GM12878 (cell line): ENCODE data around the gene FANCC. TPM values are rescaled to one million over a fixed set of nuclear protein-coding genes. Genes with fewer than 3 reads are reported as not detected.

ENCODE experiments used
- ATAC-seq: fragments of 200-7000 bp; cut with Tn5 transposase; 3 replicates; pipeline ENCODE4 v1.9.1; 2020; ENCODE audit warnings: mild to moderate bottlenecking, moderate library complexity
- BruUV-seq: library from RNA; stranded (reverse); fragments of 400-500 nt; replicated peaks from 2 replicates; lab custom pipeline; 2021; lab: Mats Ljungman, UMichigan
- CTCF ChIA-PET: fragments of 300-600 bp; sonication (Branson Sonifier 250); formaldehyde crosslinking; extraction: SDS; loops from one replicate; lab custom pipeline; 2021; ENCODE audit warnings: inconsistent platforms; lab: Yijun Ruan, JAX
- POLR2A ChIA-PET: fragments of 350-600 bp; formaldehyde crosslinking; extraction: SDS; loops from one replicate; lab custom pipeline; 2021; ENCODE audit warnings: inconsistent platforms; lab: Charles Lee
- RAD21 ChIA-PET: fragments of 300-600 bp; sonication (Branson Sonifier 250); formaldehyde crosslinking; loops from one replicate; lab custom pipeline; 2023; ENCODE audit warnings: antibody characterized with exemption; ENCODE audit not compliant: unreplicated experiment; lab: Charles Lee
- SMC1A ChIA-PET: fragments of 300-600 bp; sonication (Branson Sonifier 250); formaldehyde crosslinking; loops from one replicate; lab custom pipeline; 2023; ENCODE audit not compliant: unreplicated experiment, uncharacterized antibody; lab: Charles Lee
- DNase-seq: peaks from one replicate; pipeline ENCODE4 v3.0.0-alpha.2; 2011; ENCODE audit warnings: low read depth, low spot score
- FAIRE-seq: peaks from 3 replicates; lab custom pipeline; 2011; peaks lifted over from hg19 to GRCh38; lab: Jason Lieb, UNC
- H2AFZ ChIP-seq: 2 replicates; pipeline ENCODE4 v1.6.0; 2011; ENCODE audit warnings: low read depth, low read length, control low read depth; ENCODE audit not compliant: control insufficient read depth
- H3K27ac ChIP-seq: 2 replicates; pipeline ENCODE4 v1.5.1; 2011; ENCODE audit warnings: control low read depth; ENCODE audit not compliant: control insufficient read depth, insufficient read depth
- H3K27me3 ChIP-seq, 2 experiments: replicated peaks in 1 of 2; 2 replicates each; pipeline versions ENCODE4 v1.6.0 to v1.6.1; 2011; ENCODE audit warnings: low read length in 1 of 2; ENCODE audit not compliant: control insufficient read depth in 2 of 2, insufficient read depth in 2 of 2
- H3K36me3 ChIP-seq, 2 experiments: 2 replicates each; pipeline ENCODE4 v1.5.1; 2011; ENCODE audit warnings: low read length in 1 of 2; ENCODE audit not compliant: control insufficient read depth in 2 of 2, insufficient read depth in 2 of 2
- H3K4me1 ChIP-seq: 2 replicates; pipeline ENCODE4 v1.6.1; 2011; ENCODE audit warnings: mild to moderate bottlenecking, low read length, moderate library complexity, mixed read lengths; ENCODE audit not compliant: control insufficient read depth, insufficient read depth
- H3K4me2 ChIP-seq: 2 replicates; pipeline ENCODE4 v1.6.0; 2011; ENCODE audit warnings: control low read depth; ENCODE audit not compliant: control insufficient read depth, insufficient read depth
- H3K4me3 ChIP-seq: fragments of 200-600 bp; sonication (generic); 2 replicates; pipeline ENCODE4 v1.5.1; 2016
- H3K79me2 ChIP-seq: 2 replicates; pipeline ENCODE4 v1.6.0; 2011; ENCODE audit warnings: low read length; ENCODE audit not compliant: control insufficient read depth, insufficient read depth
- H3K9ac ChIP-seq: 2 replicates; pipeline ENCODE4 v1.8.0; 2011; ENCODE audit warnings: low read length, control low read depth, mixed read lengths; ENCODE audit not compliant: control insufficient read depth, insufficient read depth
- H3K9me3 ChIP-seq: replicated peaks from 3 replicates; pipeline ENCODE4 v1.5.1; 2011; ENCODE audit warnings: mild to moderate bottlenecking, low read length; ENCODE audit not compliant: control insufficient read depth, insufficient read depth
- H4K20me1 ChIP-seq: 2 replicates; pipeline ENCODE4 v1.6.0; 2011; ENCODE audit not compliant: control insufficient read depth, insufficient read depth
- CHD2 ChIP-seq: IDR thresholded peaks from 2 replicates; pipeline ENCODE4 v1.6.1; 2011; ENCODE audit warnings: low read depth, low read length, improper control_type of control experiment, borderline replicate concordance
- CREM ChIP-seq: IDR thresholded peaks from 2 replicates; pipeline ENCODE4 v1.6.1; 2014; ENCODE audit warnings: antibody characterized with exemption, low read depth
- HDAC6 ChIP-seq: fragments of 200-600 bp; sonication (generic); IDR thresholded peaks from one replicate; pipeline ENCODE4 v1.8.0; 2017; ENCODE audit warnings: antibody characterized with exemption; ENCODE audit not compliant: unreplicated experiment
- IRF4 ChIP-seq: IDR thresholded peaks from 2 replicates; pipeline ENCODE4 v1.6.1; 2011; ENCODE audit warnings: low read depth, low read length
- RAD51 ChIP-seq: fragments of 450-650 bp; IDR thresholded peaks from 2 replicates; pipeline ENCODE4 v1.6.1; 2016; ENCODE audit warnings: moderate library complexity, mild to moderate bottlenecking, inconsistent platforms
- SPI1 ChIP-seq: IDR thresholded peaks from 2 replicates; pipeline ENCODE4 v1.6.1; 2011; ENCODE audit warnings: low read depth, mild to moderate bottlenecking, low read length, moderate library complexity, borderline replicate concordance; ENCODE audit not compliant: insufficient read depth
- TARDBP ChIP-seq: IDR thresholded peaks from 2 replicates; pipeline ENCODE4 v1.6.1; 2016; ENCODE audit warnings: borderline replicate concordance
- WRNIP1 ChIP-seq: IDR thresholded peaks from 2 replicates; pipeline ENCODE4 v1.6.1; 2011; ENCODE audit warnings: low read depth, low read length, improper control_type of control experiment, borderline replicate concordance
- ZNF274 ChIP-seq: IDR thresholded peaks from one replicate; pipeline ENCODE4 v1.8.0; 2011; ENCODE audit not compliant: insufficient read length, insufficient read depth
- WGBS: methylation state at CpG from one replicate; pipeline ENCODE4 v1.1.6; 2016; ENCODE audit warnings: low lambda C conversion rate; ENCODE audit not compliant: insufficient replicate concordance, insufficient coverage; ENCODE audit errors: missing lambda C conversion rate; 5-methylcytosine and 5-hydroxymethylcytosine counted together
- in situ Hi-C: fragments of 300-500 bp; cut with MboI; formaldehyde crosslinking; loops from 9 replicates; pipeline ENCODE4 v1.14.3; 2018; ENCODE audit warnings: mixed read lengths
- intact Hi-C: fragments of 100-400 bp; cut with micrococcal nuclease; formaldehyde crosslinking; loops from one replicate; pipeline ENCODE4 v1.14.2; 2022; ENCODE audit not compliant: unreplicated experiment
- polyA plus RNA-seq, 11 experiments: library from polyadenylated mRNA; depleted of rRNA in 4 of 11; unstranded in 6 of 11; stranded (reverse) in 5 of 11; fragments of >200 nt; fragmentation: Nextera tagmentation in 4 of 11; fragmentation: Illumina TruSeq in 1 of 11; extraction: Ambion mirVana in 4 of 11; extraction: Trizol in 1 of 11; gene quantifications; 1 replicate in 1 of 11; 2 replicates in 10 of 11; pipeline versions ENCODE4 v1.2.1 to v1.2.3, GENCODE V29; 2011 to 2016; ENCODE audit warnings: inconsistent platforms in 2 of 11, missing spikeins in 2 of 11, low read depth in 1 of 11
- total RNA-seq, 4 experiments: library from RNA; depleted of rRNA in 3 of 4; stranded (reverse); fragments of >200 nt in 3 of 4; fragmentation: Illumina TruSeq in 1 of 4; extraction: Trizol in 1 of 4; gene quantifications; 2 replicates each; pipeline versions ENCODE4 v1.2.1 to v1.2.3, GENCODE V29; 2013 to 2021

The FANCC gene
- total and polyA plus RNA-seq, 10 of the 15 experiments (the other 5 are each of a cell fraction or from before 2014, with no cell fraction given) = 1.2 to 16.8 (median 10.5) TPM

DNA sequence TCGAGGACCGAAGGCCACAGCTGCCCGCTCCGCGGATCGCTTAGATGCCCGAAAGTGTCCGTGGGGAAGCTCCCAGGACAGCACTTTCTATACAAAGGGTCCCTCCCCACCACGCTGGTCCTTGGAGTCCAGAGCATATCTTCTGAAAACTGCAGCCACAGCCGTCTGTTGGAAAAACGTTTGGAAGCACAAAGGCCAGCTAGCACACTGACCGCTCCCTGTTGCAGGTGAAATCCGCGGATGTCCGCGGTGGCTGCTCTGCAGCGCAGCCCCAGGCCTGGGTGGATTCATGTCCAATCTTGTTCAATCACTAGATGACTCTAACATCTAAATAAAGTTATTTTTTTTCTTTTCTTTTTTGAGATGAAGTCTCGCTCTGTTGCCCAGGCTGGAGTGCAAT lies 32.8 kb upstream of the FANCC start:
- TF ChIP-seq IRF4 = no peak
- no peak for TF ChIP-seq RAD51
- no peak for TF ChIP-seq ZNF274
- no peak for TF ChIP-seq CREM
- no peak overlapping the region for H3K27ac ChIP-seq
- ChIA-PET SMC1A (no interaction called here), POLR2A (no interaction called here), CTCF (no interaction called here), RAD21 (no interaction called here)
- in situ Hi-C loops = no loop called here
- no peak for DNase-seq
- BruUV-seq = no TSS peak
- H3K36me3 ChIP-seq = no peaks in the 10 kb centered on the region
- 84% methylated on average over 17 of the region's 18 CpGs for WGBS
- H3K4me3 ChIP-seq = no peak overlapping the region
- H3K9me3 ChIP-seq = no peaks in the 10 kb centered on the region
- H4K20me1 ChIP-seq = no peaks in the 10 kb centered on the region
- ATAC-seq = no peak
- intact Hi-C loops = no loop called here
- H2AFZ ChIP-seq = no peak overlapping the region
- no peaks in the 10 kb centered on the region for H3K79me2 ChIP-seq
- no peak overlapping the region for H3K9ac ChIP-seq
- H3K4me2 ChIP-seq = no peak overlapping the region
- no peaks in the 10 kb centered on the region for H3K4me1 ChIP-seq
- H3K27me3 ChIP-seq = peaks cover 0 to 3% of the 10 kb centered on the region in 2 experiments; a peak in 1 of 4 replicates
- no peak for FAIRE-seq

DNA sequence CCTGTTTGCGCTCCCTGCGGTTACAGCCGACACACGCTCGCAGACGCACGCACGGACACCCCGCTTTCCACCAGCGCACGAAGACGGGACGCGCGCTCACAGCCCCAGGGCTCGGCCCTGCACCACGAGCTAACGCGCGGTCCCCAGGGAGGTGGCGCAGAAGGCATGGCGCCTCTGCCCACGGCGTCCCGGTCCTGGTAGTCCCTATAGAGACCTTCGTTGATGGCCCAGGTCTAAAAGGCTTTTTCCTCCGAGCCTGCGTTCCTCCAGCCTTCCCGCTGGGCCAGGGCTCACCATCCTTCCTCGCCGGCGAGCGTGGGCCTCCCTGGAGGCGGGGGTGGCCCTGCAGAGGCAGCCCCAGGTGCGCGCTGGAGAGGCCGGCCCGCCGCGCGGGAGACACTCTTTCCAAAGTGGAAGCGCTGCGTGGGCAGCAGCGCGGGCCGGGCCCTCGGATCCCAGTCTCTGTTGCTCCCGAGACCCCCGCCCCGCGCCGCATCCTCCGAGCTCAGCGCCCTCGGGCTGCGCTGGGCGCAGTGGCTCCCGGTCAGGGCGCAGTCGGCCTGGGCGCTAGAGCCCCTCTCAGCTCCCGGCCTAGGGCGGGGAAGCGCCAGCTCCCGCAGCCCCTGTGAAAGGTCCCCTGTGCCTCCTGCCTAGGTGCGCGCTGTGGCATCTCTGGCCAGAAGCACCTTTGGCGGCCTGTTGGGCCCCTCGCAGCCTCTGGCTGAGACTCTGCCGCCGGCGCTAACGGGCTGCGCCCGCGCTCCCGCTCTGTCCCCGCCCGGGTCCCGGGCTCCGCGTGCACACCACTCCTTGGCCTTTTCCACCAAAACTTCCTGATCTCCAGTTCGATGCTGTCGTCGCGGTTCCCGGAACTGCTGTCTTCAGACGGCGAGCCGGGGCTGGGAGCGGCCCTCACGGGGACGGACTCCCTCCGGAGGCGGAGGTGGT lies 31.9 kb upstream of the FANCC start:
- Histone ChIP-seq H3K36me3 (no peaks in the 10 kb centered on the region), H3K4me2 (no peak overlapping the region), H2AFZ (no peak overlapping the region), H3K27ac (no peak overlapping the region), H3K9ac (no peak overlapping the region), H3K27me3 (peaks cover 0 to 3% of the 10 kb centered on the region in 2 experiments; a peak in 1 of 4 replicates), H3K4me3 (no peak overlapping the region), H3K9me3 (no peaks in the 10 kb centered on the region), H3K4me1 (no peaks in the 10 kb centered on the region), H4K20me1 (no peaks in the 10 kb centered on the region), H3K79me2 (no peaks in the 10 kb centered on the region)
- no TSS peak for BruUV-seq
- no peak for TF ChIP-seq SPI1
- TF ChIP-seq CHD2 = no peak
- TF ChIP-seq HDAC6 = peak; percentile 34
- no peak for TF ChIP-seq TARDBP
- no peak for TF ChIP-seq WRNIP1
- ChIA-PET RAD21 (no interaction called here), SMC1A (no interaction called here), POLR2A (no interaction called here), CTCF (interaction anchor here (0.8 kb wide), 1 partner anchor 13 kb away, joined by 5 read pairs; no protein-coding TSS in a partner anchor)
- FAIRE-seq (no peak), ATAC-seq (no peak), DNase-seq (no peak)
- 37% methylated on average over 82 of the region's 95 CpGs for WGBS
- in situ Hi-C loops = no loop called here
- intact Hi-C loops = no loop called here
